ENCODE measurements around the gene HPCAL4.

The HPCAL4 gene

DNA sequence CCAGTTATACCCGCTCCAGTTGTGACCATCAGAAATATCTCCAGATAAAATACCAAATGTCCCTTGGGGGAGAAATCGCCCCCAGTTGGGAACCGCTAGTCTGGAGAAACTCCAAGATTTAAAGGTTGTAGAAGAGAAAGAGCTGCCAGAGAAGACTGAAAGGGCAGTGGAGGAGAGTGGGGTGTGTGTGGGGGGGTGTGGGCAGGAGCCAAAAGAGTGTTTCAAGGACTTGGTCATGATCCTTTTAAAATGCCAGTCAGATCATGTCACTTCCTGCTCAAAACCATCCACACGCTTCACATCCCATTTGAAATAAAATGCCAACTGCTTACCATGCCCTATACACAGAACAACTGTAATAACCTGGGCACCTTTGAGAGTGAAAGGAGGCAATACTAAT is 48.4 kb downstream of the HPCAL4 start:
- POLR2A ChIA-PET = no interaction called here
- DNase-seq (ENCODE audit: extremely low spot score) = no peak
- TF ChIP-seq, protein P1, sequence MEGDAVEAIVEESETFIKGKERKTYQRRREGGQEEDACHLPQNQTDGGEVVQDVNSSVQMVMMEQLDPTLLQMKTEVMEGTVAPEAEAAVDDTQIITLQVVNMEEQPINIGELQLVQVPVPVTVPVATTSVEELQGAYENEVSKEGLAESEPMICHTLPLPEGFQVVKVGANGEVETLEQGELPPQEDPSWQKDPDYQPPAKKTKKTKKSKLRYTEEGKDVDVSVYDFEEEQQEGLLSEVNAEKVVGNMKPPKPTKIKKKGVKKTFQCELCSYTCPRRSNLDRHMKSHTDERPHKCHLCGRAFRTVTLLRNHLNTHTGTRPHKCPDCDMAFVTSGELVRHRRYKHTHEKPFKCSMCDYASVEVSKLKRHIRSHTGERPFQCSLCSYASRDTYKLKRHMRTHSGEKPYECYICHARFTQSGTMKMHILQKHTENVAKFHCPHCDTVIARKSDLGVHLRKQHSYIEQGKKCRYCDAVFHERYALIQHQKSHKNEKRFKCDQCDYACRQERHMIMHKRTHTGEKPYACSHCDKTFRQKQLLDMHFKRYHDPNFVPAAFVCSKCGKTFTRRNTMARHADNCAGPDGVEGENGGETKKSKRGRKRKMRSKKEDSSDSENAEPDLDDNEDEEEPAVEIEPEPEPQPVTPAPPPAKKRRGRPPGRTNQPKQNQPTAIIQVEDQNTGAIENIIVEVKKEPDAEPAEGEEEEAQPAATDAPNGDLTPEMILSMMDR (IDR thresholded peaks at IDR 0.05; ENCODE audit: control extremely low read depth, extremely low read depth, low read depth, missing control alignments) = no peak
- CTCF ChIA-PET = interaction anchor here (0.7 to 2.9 kb wide), 3 partner anchors 13 to 37 kb away, joined by 3 to 10 read pairs (median 8); no protein-coding TSS in a partner anchor

DNA sequence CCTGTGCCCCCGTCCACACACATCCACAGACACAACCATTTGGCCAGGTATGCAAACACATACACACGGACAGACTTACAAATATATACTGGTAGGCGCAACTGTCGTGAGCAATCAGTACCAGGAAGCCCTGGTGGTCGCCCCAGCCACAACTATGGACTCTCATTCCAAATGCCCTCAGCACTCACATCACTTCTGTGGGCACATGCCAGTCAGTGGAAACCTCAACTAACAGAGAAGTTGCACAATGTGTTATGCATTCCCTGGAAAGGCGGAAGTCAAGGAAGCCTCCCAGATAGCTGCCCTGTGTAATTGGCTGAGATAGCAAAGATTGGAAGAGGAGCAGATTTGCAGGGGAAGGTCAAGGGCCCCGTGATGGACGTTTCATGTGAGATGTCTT is 50.4 kb downstream of the HPCAL4 start:
- POLR2A ChIA-PET = no interaction called here
- TF ChIP-seq, protein P1 (IDR thresholded peaks at IDR 0.05; ENCODE audit: control extremely low read depth, extremely low read depth, low read depth, missing control alignments) = no peak
- DNase-seq (ENCODE audit: extremely low spot score) = no peak
- CTCF ChIA-PET = interaction anchor here (1.5 to 2.9 kb wide), 4 partner anchors 13 to 67 kb away, joined by 3 to 10 read pairs (median 8); no protein-coding TSS in a partner anchor

DNA sequence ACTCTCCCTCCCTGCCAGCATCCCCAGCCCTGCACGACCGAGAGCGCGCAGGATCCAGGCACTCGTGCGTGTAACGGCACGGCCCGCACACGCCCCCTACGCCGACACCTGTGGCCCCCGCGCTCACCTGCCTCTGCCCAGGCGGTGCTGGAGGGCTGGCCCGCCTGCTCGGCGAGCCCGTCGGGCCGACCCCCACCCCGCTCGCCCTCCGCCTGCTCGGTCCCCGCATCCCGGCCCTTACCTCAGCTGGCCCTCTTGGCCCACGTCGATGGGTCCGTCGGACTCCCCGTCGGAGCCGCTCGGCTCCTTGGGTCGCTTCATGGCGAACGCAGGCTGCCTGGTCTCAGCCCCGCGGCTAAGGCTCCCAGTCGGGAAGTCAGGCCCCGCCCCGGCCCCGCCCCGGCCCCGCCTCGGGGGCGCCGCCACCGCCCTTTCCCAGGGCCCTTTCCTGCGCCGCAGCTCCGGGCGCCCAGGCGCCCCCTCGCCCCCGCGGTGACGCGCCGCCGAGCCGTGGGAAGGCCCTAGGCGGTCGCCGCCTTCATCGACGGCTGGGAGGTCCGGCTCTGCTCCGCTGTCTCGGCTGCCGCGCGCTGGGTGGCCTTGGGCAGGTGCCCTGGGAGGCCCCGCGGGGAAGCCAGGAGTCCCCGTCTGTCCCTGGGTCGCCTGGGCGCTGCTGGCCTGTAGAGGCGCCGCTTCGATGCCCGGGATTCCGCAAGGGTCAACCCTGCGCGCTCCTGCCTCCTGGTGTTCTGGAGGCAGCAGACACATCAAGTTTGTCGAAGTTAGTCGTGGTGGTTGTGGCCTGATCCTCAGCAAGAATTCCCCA is 51.7 kb downstream of the HPCAL4 start, which contains the start of gene HEYL:
TSS of gene HEYL (minus strand) at position 339 of the 826 bp plus-strand sequence. CDS start at position 321, 18 bp downstream.
- TF ChIP-seq, protein P1 (IDR thresholded peaks at IDR 0.05; ENCODE audit: control extremely low read depth, extremely low read depth, low read depth, missing control alignments) = peak; percentile 29
- peak; percentile 71 for DNase-seq (ENCODE audit: extremely low spot score)
- CTCF ChIA-PET = interaction anchor here (1.5 to 5.5 kb wide), 3 partner anchors 14 to 34 kb away, joined by 4 to 44 read pairs (median 10); no protein-coding TSS in a partner anchor
- POLR2A ChIA-PET = interaction anchor here (0.6 kb wide), 1 partner anchor 54 kb away, joined by 3 read pairs; no protein-coding TSS in a partner anchor

DNA sequence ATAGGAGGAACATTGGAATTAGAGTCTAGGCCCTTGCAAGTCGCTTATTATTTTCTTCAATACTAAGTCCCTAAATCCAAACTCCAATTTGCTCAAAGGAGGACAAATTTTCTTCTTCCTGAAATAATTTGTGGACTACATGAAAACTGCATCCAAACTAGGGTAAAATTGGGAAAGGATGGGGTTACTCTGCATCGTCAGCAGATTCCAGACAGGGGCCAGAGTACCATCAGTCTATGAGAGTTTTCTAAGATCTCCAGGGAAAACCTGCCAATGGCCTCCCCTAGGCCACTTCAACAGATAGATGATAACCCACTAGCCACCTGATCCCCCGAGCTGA is 52.3 kb downstream of the HPCAL4 start:
- DNase-seq (ENCODE audit: extremely low spot score) = no peak
- ChIA-PET CTCF (interaction anchor here (1.5 to 5.5 kb wide), 3 partner anchors 14 to 33 kb away, joined by 4 to 44 read pairs (median 10); no protein-coding TSS in a partner anchor), POLR2A (no interaction called here)
- TF ChIP-seq, protein P1 (IDR thresholded peaks at IDR 0.05; ENCODE audit: control extremely low read depth, extremely low read depth, low read depth, missing control alignments) = no peak

DNA sequence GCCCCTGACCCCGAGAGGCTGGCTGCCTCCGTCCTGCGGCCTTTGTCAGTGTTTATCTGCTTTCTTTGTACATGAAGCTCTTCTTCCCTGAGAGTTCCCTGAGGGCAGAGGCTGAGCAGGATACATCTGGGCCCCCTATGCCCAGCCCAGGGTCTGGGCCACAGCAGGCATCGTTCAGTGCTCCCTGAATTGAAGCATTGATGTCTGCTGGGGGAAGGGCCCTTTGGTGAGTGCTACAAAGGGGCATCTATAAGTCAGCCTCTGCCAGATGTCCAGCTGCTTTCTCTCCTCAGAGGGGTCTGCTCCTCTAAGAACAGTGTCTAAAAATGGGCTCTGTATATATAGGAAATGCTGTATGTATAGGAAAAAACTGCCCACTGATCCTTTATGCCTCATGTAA is 53.9 kb downstream of the HPCAL4 start:
- ChIA-PET POLR2A (no interaction called here), CTCF (interaction anchor here (1.2 to 5.5 kb wide), 3 partner anchors 21 to 162 kb away, joined by 3 to 44 read pairs (median 10); no protein-coding TSS in a partner anchor)
- TF ChIP-seq, protein P1 (IDR thresholded peaks at IDR 0.05; ENCODE audit: control extremely low read depth, extremely low read depth, low read depth, missing control alignments) = no peak
- no peak for DNase-seq (ENCODE audit: extremely low spot score)

DNA sequence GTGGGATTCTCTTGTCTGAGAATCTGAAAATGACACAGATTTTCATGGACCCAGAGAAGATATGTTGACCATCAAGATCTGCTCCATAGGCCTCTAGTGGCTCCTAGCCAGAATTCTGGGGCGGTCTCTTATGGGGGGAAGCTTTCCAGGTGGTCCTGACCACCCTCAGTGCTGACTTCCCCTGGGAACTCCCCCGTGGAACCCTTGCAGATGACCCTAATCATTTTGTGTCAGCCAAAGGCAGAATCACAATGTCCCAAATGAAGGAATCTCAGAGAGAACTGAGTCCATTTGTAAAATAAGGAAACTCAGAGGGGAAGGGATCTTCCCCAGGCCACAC is 55.4 kb downstream of the HPCAL4 start:
- no peak for DNase-seq (ENCODE audit: extremely low spot score)
- ChIA-PET CTCF (interaction anchor here (1.2 to 5.5 kb wide), 7 partner anchors 8 to 163 kb away, joined by 3 to 44 read pairs (median 5); no protein-coding TSS in a partner anchor), POLR2A (no interaction called here)
- TF ChIP-seq, protein P1 (IDR thresholded peaks at IDR 0.05; ENCODE audit: control extremely low read depth, extremely low read depth, low read depth, missing control alignments) = no peak
